Measurements from ENCODE around the gene ESYT2.

ESYT2 gene

DNA sequence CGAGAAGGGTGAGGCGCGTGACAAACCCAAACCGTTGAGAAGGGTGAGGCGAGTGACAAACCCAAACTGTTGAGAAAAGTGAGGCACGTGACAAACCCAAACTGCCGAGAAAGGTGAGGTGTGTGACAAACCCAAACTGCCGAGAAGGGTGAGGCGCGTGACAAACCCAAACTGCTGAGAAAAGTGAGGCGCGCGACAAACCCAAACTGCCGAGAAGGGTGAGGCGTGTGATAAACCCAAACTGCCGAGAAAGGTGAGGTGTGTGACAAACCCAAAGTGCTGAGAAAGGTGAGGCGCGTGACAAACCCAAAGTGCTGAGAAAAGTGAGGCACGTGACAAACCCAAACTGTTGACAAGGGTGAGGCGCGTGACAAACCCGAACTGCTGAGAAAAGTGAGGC lies 25.0 kb downstream of the ESYT2 start:
- no peak for TF ChIP-seq CTCF (IDR thresholded peaks at IDR 0.05; ENCODE audit: extremely low read depth, insufficient read depth, missing control alignments)
- DNase-seq (ENCODE audit: low spot score) = no peak
- in situ Hi-C loops (cut with MboI; ENCODE audit: low pct_unique_long_range_greater_than_20kb, low sequenced_read_pairs, unreplicated experiment) = no loop called here

DNA sequence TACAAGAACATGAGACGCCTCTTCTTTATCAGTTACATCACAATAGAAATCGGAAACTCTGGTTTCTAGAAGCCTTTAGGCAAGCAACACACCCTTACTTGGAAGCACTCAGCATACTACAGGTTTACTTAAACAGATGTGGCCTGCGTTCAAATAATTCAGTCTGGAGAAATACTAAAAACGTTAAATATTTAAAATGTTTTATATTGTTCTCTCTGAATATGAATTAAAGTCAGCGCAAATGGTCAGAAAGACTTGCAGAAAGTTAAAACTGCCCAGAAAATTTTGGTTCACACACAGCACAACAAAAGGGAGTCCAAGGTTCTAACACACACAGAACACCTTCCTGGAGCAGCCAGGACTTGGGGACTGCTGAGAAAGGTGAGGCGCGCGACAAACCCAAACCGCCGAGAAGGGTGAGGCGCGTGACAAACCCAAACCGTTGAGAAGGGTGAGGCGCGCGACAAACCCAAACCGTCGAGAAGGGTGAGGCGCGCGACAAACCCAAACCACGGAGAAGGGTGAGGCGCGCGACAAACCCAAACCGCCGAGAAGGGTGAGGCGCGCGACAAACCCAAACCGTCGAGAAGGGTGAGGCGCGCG lies 25.8 kb downstream of the ESYT2 start:
- TF ChIP-seq CTCF (IDR thresholded peaks at IDR 0.05; ENCODE audit: extremely low read depth, insufficient read depth, missing control alignments) = no peak
- in situ Hi-C loops (cut with MboI; ENCODE audit: low pct_unique_long_range_greater_than_20kb, low sequenced_read_pairs, unreplicated experiment) = no loop called here
- no peak for DNase-seq (ENCODE audit: low spot score)

GRCh38 chr7:158802535-158803366 lies 26.6 kb downstream of the ESYT2 start:
- in situ Hi-C loops (cut with MboI; ENCODE audit: low pct_unique_long_range_greater_than_20kb, low sequenced_read_pairs, unreplicated experiment) = no loop called here
- no peak for DNase-seq (ENCODE audit: low spot score)
- TF ChIP-seq CTCF (IDR thresholded peaks at IDR 0.05; ENCODE audit: extremely low read depth, insufficient read depth, missing control alignments) = no peak

DNA sequence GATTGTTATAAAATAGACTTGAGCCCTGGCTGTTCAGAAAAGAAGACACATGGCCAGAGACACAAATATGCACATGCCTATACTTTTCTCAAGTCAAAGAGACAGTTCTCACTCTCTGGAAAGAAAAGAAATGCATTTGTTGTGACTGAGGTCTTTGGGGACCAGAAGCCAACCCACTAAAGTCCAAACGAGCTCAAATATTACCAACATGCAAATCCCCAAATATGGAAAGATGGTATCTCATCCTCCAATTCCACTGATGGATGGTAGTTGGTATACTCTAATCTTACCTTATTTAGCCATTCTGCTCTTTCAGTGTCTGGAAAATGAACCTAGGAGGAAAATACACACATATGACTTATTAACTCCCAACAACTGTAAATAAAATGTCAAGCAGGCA lies 30.6 kb downstream of the ESYT2 start:
- in situ Hi-C loops (cut with MboI; ENCODE audit: low pct_unique_long_range_greater_than_20kb, low sequenced_read_pairs, unreplicated experiment) = no loop called here
- no peak for DNase-seq (ENCODE audit: low spot score)
- TF ChIP-seq CTCF (IDR thresholded peaks at IDR 0.05; ENCODE audit: extremely low read depth, insufficient read depth, missing control alignments) = no peak

GRCh38 chr7:158796667-158797066 lies 32.6 kb downstream of the ESYT2 start:
- DNase-seq (ENCODE audit: low spot score) = no peak
- in situ Hi-C loops (cut with MboI; ENCODE audit: low pct_unique_long_range_greater_than_20kb, low sequenced_read_pairs, unreplicated experiment) = no loop called here
- no peak for TF ChIP-seq CTCF (IDR thresholded peaks at IDR 0.05; ENCODE audit: extremely low read depth, insufficient read depth, missing control alignments)

DNA sequence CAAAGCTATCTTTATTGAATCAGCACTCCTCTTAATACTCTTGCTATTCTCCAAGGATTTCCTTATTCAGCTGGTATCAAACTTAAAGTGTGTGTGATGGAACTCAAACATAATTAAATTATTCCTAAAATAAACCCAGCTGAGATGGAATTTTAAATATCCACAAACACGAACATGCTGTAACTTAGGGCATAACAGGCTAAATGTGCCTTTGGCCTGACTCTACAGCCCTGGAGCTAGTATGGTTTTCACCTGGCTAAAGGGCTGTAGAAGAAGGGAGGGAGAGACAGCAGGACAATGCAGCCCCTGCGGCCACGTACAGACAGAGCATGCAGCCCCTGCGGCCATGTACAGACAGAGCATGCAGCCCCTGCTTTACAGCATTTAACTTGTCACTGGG lies 34.0 kb downstream of the ESYT2 start:
- in situ Hi-C loops (cut with MboI; ENCODE audit: low pct_unique_long_range_greater_than_20kb, low sequenced_read_pairs, unreplicated experiment) = no loop called here
- TF ChIP-seq CTCF (IDR thresholded peaks at IDR 0.05; ENCODE audit: extremely low read depth, insufficient read depth, missing control alignments) = no peak
- DNase-seq (ENCODE audit: low spot score) = no peak
